GM19099 (cell line): ENCODE measurements around the gene AATK.

Source experiments
- POLR2A ChIP-seq: IDR thresholded peaks from 3 replicates; pipeline ENCODE4 v1.6.1; 2011; ENCODE audit warnings: low read depth; ENCODE audit not compliant: insufficient read length; ENCODE audit errors: extremely low read depth

AATK gene

DNA sequence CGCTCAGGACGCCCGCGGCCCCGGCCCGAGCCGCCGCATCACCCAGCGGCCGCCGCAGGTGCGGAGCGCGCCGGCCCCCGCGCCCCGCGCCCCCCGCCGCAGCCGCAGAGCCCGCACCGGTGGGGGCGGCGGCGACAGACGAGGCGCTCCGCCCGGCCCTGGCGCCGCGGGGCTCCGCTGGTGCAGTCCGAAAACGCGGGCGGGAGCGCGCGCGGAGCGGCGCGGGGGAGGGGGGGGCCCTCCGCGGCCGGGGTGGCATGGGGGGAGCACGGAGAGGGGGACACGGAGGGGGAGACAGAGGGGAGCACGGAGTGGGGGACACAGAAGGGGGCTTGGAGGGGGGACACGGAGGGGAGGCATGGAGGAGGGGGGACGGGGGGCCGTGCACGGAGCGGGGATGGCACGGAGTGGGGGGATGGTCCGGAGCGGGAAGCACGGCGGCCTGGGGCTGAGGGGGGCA, at the start of gene AATK:
Gene AATK (minus strand): TSS at position 189 of the 460 bp plus-strand sequence. CDS start 229 bp downstream, outside the sequence.
- no peak for TF ChIP-seq POLR2A

DNA sequence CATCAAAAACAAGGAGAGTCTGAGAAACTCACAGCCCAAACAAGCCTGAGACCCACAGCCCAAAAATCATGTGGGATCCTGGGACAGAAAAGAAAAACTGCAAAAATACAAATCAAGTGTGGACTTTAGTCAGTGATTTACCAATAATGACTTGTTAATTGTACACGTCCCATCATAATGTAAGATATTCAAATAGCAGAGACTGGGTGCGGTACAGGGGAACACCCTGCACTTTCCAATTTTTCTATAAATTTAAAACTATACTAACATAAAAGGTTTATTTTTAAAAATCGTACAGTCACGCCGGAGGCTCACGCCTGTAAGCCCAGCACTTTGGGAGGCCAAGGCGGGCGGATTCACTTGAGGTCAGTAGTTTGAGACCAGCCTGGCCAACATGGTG, 48.0 kb upstream of the AATK start:
- TF ChIP-seq POLR2A, result no peak

DNA sequence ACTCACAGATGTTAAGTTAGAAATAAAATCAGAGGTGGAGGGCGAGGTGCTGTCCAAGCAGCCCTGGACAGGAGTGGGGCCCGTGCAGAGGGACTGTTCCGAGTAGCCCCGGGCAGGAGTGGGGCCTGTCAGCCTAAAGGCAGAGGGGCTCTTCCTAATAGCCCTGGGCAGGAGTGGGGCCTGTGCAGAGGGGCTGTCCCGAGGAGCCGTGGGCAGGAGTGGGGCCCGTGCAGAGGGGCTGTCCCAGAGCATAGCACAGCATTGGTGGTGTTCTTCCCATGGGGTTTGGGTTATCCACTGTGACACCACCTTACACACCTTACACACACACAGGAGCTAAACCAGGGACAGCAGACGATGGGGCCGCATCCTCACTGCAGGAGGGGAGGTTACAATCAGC, 46.3 kb upstream of the AATK start:
- TF ChIP-seq POLR2A, result no peak

DNA sequence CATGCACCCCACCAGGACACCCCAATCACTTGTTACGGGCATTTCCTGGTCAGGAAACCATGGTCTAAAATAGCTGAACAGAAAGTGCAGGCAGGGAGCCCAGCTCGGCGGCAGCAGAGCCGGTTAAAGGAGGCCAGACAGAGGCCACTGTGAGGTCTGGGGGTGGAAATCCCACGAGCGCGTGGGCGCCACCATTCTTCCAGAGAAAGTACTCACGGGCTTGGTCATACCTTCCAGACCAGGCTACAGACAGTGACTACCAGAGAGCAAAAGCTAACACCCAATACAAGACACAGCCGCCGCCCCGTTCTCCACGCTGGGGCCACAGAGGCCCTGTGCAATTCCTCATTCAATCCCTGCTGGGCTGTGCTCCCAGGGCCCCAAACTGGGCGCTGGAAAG, 44.8 kb upstream of the AATK start:
- TF ChIP-seq POLR2A, result no peak

DNA sequence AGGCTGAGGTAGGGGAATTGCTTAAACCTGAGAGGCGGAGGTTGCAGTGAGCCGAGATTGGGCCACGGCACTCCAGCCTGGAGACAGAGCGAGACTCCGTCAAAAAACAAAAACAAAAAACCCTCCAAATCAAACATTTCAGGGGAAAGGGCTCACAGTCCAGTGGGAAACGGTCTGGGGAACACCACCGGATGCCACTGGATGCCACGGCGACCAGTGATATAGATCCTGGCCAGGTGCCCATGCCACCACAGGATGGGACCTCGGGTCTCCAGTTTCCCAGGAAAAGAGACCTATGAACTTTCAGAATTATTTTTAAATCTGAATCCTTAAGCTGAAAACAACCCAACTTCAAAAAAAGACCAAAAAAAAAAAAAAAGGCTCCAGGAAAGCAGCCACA, 44.4 kb upstream of the AATK start:
- no peak for TF ChIP-seq POLR2A

DNA sequence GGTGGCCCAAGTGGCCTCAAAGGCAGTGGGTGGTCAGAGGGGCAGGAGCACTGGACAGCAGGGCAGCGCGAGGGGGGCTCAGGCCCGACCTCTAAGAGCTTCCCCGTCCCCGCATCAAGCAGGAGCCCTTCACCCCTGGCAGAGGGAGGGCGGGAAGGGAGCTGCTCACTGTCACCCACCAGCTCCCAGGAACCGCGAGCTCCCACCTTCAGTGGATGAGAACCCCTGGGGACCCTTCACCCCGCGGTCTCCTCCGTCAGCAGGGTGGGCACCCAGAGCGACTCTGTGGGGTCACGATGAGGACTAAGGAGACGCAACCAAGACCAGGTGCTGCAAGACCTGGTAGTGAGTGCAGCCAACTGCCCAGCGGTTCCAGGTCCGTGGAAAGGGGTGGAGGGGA, 43.1 kb upstream of the AATK start:
- no peak for TF ChIP-seq POLR2A

- TF ChIP-seq POLR2A, result no peak
Measured at GRCh38 chr17:81208651-81209050, 42.6 kb upstream of the AATK start.

DNA sequence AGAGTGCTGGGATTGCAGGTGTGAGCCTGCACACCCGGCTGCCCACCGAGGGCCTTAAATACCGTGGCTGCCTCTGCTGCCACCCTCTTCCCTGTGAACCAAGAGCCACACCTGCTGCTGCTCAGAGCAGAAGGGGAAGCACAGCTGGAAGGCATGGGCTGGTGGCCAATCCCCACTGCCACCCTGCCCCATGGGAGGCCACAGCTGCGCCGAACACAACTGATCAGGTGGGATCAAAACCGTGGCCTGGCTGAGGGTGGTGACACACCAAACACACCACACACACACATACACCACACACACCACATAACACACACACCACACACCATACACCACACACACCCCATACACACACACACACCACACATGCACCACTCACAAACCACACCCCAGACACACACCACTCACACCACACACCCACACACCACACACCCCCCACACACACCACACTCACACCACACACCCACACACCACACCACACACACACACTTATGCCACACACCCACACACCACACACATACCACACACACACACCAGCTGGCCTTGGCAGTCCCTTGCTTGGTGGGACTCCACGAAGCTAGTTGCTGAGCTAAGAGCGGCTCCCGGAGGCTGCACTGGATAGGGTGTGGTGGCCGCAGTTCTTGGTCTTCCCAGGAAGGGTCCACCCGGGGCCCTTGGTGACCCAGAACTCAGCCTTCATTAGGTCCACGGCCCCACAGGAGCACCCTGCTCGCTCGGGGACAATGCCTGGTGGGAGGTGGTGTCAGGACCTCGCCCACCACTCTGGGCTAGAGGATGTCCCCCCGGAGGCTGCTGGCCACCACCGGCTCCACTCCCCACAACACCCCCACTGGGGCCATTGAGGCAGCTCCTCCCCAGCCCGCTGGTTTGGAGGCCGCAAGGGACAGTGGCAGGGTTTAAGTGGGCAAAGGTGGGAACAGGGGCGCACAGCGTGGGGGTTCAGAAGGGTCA, 41.9 kb upstream of the AATK start:
- no peak for TF ChIP-seq POLR2A

DNA sequence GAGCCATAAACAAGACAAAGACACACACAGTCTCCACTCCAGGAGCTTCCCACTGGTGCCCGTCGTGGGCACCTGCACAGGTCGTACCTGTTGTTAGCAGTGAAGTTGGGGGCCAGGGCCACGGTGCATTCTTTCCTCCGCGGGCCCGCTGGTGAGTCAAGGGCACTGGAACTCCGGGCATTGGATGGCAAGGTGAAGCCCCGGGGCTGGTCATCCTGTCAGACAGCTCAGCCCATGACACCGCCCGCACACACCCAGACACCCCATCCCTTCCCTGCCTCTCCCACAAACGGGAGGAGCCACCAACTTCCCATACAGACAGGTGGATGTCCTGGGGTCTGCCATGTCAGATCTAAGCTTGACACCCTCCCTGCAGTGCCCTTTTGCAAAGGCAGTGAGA, 40.6 kb upstream of the AATK start:
- TF ChIP-seq POLR2A, result no peak

DNA sequence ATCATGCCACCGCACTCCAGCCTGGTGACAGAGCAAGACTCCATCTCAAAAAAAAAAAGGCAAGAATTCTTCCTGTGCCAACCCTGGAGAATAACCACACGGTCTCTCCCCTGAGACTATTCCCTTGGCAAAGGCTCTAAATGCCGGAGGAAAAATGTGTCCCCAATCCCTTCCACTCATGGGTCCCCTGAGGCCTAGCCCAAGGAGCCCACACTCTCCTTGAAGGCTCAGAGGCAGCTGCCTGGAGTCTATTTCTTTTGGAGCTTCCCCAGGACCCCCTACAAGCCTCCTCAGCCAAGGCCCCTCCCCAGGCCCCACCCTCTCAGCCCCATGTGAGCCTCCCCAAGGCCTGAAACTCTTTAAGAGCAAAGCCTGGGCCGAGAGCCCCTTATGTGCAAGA, 40.1 kb upstream of the AATK start:
- TF ChIP-seq POLR2A, result no peak

- TF ChIP-seq POLR2A, result no peak
Measured at GRCh38 chr17:81204578-81204977, 38.6 kb upstream of the AATK start.

- TF ChIP-seq POLR2A, result no peak
Measured at GRCh38 chr17:81203136-81203535, 37.1 kb upstream of the AATK start.

GRCh38 chr17:81202318-81202717, 36.3 kb upstream of the AATK start:
- TF ChIP-seq POLR2A, result no peak

GRCh38 chr17:81200695-81201580, 34.9 kb upstream of the AATK start:
- no peak for TF ChIP-seq POLR2A

DNA sequence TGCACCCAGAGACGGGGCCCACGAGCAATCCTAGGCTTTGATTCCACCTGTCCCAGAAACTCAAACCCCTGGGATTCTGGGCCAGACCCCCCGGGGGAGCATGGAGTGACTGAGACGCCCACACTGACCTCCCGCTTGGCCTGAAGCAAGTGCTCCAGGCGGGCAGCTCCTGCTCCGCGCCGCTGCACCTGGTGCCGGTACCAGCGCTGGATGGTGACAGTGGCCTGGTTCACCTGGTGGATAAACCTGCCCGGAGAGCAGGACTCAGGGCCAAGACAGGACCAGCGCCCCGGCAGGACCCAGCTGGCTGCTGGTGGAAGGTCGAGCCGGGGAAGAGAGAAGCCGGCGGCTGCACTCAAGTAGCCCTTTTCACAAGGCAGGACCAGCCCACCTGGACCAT, 34.2 kb upstream of the AATK start:
- TF ChIP-seq POLR2A, result no peak

DNA sequence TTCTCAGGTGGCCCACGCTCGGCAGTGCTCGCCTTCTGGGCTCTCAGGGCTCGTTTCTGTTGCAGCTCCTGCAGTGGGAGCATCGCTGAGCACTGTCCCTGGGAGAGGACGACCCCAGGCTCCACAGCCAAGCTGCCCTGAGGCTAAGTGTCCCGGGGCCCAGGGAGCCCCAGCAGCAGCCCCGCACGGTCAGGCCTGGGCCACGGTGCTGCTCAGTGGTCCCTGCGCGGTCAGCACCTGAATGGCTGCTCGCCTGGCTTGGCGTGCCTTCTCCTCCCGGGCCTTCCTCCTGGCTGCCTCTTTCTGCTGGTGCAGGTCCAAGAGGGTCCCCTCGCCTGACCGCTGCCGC, 33.4 kb upstream of the AATK start:
- TF ChIP-seq POLR2A, result no peak
